HTERT RPE-1 (cell line): ENCODE measurements around the gene RNF166.

Experiments used
- in situ Hi-C: fragments of 300-500 bp; cut with MboI; formaldehyde crosslinking; loops from 4 replicates; pipeline ENCODE4 v1.14.3; 2020; ENCODE audit warnings: low sequenced_read_pairs

Gene RNF166, protein sequence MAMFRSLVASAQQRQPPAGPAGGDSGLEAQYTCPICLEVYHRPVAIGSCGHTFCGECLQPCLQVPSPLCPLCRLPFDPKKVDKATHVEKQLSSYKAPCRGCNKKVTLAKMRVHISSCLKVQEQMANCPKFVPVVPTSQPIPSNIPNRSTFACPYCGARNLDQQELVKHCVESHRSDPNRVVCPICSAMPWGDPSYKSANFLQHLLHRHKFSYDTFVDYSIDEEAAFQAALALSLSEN

DNA sequence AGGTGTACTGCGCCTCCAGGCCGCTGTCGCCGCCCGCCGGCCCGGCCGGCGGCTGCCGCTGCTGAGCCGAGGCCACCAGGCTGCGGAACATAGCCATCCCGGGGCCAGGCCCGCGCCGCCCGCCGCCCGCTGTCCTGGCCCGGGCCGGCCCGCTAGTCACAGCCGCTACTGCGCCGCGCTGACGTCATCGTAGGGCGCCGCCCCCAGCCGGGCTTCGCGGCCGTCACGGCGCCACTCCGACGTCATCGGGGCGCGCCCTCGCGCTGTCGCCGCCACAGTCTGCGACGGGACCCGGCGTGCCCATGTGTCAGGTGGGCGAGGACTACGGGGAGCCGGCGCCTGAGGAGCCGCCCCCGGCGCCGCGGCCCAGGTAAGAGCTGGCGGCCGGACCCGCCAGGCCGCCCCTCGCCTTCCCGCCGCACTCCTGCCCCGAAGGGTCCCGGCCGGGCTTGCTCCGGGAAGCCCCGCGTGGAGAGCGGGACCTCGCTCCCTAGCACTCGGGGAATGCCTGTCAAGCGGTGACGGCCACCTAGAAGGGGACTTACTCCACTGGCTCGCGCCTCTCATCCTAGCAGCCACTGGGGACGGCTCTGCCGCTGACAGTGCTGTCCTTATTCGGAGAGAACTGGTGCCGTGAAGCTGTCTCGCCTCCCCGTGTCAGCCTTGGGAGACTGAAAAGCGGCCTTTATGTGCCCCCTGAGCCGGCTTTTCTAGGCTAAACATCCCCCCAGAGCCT is at the start of gene RNF166, which contains the start of gene CTU2:
Gene RNF166, minus strand, starts transcription at position 180 of the 736 bp plus-strand sequence. Its CDS starts 83 bp downstream, at position 97.
Gene CTU2, plus strand, starts transcription at position 275 of the 736 bp plus-strand sequence. Its CDS starts 28 bp downstream, at position 303.
- in situ Hi-C loops = no loop called here

DNA sequence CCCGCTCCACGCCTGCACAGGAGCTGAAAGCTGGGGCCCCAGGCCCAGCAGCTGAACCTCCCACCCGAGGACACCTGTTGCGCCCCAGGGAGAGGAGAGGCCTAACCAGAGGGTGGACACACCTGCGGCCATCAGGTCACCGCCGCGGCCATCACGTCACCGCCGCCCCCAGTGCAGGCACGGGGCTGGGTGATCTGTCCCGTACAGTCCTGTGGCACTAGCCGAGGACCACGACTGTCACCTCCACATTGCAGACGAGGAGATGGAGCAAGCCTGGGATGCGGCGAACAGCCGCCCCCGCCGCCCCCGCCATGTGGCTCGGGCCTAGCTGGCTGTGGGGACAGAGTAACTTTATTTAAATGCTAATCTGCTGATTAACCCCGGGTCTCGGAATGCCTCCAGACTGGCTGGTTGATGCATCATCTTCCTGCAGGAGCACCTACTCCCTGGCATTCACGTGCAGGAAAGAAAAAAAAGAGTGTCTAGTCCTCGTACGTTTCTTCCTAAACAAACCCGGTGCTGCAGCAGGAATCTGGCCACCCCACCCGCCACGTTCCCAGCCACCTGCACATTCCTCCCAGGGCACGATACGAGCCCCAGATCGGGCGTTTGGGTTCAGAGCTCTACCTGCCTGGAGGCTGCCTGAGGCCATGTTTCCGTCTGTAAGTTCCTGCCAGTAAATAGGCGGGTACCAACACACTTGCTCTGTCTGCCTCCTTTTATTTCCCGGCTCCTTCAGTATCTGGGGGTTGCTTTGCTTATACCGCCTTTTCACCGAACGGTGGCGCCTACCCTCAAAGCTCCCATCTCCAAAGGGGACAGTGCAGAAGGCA is 48.9 kb upstream of the RNF166 start:
- in situ Hi-C loops = no loop called here

DNA sequence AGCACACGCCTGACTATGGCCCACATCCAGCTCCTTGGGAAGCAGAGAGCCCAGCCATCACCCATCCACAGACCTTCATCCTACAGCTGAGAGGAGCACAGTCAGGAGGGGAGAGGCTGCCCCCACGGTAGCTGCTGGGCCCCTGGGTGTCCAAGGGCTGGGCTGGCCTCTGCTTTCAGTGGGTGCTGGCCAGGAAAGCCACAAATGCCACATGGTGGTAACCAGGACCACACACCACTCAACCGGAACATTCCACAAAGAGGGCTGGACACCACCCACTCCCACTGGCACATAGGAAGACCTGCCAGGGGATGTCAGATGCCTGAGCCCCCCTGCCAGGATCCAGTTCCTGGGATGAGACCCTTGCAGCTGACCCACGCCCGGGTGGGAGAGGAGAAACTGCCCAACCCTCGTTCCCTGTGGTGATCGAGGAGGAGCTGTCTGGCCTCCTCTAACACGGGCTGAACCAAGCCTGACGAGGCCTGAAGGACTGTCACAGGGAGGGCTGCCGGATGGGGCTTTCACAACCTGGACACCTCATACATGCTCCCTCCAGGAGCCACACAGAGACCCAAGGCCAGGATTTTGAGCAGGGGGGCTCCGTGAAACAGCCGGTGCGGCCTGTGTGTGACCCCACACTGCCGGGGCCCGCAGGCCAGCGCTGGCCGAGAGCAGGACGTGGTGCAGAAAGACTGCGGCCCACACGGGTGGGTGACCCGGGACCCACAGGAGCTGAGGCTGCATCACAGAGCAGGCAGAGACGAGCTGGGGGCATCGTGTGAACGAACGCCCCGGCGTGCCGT is 48.1 kb upstream of the RNF166 start:
- in situ Hi-C loops = no loop called here

DNA sequence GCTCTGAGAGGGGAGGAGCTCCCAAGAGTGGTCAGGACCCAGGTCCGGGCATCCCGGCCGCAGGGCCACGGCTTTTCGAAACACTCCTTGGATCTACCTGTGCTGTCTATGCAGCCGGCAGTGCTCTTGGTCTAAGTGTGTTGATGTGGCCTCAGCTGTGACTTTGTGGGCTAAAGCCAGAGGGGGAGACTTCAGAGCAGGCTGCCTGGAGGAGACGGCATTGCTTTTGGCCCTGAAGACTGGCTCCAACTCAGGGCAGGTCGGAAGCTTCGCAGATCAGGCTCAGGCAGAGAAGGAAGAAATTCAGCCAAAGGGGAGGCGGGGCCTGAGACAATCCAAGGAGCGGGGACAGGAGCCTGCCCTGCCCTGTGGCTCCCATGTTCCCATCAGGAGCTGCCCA is 47.4 kb upstream of the RNF166 start:
- in situ Hi-C loops = no loop called here

DNA sequence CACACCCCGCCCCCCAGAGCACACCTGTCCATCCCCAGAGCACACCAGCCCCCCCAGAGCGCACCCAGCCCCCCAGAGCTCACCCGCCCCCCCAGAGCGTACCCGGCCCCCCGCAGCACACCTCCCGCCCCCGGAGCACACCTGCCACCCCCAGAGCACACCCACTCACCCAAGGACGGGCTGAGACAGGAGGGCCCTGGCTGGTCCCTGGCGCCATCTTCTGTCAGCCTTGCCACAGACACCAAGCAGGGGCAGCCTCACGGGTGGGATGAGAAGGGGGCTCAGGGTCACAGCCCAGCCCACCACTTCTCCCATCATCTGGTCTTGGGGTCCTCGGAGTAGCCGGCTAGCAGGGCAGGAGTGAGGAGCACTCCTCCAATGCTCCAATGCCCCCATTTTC is 47.0 kb upstream of the RNF166 start:
- in situ Hi-C loops = no loop called here

DNA sequence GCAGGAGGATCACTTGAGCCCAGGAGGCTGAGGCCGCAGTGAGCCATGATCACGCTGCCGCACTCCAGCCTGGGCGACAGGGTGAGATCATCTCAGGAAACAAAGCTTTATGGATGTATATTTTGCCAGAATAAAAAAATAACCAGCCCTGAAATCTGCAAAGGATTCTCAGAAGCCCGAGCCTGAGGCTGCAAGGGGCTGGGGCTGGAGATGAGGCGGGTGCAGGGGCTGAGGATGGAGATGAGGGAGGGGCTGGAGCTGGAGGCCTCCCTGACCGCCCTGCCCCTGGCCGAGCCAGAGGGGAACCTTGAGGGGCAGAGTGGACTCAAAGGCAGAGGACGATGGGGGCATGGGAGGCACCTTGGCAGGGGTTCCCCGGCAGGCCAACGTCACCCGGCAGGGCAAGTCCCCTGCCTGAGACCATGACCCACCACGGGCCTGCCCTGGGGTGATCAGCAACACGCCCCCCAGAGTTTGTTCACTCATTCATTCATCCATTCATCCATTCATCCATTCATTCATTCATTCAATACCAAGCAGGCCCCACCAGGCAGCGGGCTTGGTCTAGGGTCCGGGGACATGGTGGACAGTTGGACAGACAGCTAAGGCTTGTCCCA is 46.3 kb upstream of the RNF166 start:
- in situ Hi-C loops = no loop called here

DNA sequence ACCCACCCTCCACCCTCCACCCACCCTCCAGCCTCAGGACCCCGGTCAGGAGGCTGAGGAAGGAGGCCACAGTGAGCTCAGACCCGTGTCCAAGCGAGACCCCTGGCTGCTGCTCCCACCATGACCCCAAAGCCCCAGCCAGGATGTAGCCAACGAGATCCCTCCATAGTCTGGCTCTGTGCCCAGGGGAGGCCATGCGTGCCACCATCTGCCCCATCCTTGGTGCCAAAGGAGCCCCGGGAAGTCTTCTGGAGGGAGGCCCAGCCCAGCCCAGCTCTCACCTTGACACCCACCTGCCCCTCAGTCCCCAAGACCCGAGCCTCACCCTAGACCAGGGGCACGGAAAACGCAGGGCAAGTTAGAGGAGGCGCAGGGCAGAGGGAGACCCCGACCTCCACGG is 44.6 kb upstream of the RNF166 start:
- in situ Hi-C loops = no loop called here

DNA sequence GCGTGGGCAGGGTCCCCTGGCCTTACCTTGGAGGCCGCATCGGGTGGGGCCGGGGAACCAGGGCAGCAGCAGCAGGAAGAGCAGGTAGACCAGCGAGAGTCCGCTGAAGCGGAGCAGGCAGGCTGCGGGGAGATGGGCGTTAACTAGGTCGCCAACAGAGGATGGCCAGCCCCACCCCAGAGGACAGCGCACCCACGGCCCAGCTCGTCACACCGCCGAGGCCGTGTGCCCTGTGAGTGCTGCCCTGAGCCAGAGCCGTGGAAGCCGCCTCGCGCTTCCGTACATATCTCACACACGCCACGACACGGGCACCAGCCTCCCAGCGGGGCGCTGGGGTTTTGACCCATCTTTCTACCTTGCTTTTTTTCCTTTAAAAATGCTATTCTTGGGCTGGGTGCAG is 43.1 kb upstream of the RNF166 start:
- in situ Hi-C loops = no loop called here

DNA sequence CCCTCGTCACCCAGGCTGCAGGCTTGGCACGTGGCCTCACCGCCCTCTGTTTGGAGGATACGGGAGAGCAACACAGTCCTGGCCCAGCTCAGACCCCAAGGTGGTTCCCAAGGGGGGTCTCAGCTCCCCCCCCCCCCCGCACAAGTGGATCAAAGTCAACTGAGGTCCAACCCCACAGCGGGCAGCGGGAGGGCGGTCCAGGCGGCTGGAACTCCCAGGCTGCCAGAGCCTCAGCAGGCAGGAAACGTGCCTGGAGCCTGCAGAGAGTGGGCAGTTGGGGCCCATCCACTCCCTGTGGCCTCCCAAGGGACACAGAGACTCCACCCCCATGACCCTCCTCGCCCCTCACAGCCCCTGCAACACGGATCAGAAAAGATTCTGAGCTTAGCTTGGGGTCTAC is 42.2 kb upstream of the RNF166 start:
- in situ Hi-C loops = no loop called here

DNA sequence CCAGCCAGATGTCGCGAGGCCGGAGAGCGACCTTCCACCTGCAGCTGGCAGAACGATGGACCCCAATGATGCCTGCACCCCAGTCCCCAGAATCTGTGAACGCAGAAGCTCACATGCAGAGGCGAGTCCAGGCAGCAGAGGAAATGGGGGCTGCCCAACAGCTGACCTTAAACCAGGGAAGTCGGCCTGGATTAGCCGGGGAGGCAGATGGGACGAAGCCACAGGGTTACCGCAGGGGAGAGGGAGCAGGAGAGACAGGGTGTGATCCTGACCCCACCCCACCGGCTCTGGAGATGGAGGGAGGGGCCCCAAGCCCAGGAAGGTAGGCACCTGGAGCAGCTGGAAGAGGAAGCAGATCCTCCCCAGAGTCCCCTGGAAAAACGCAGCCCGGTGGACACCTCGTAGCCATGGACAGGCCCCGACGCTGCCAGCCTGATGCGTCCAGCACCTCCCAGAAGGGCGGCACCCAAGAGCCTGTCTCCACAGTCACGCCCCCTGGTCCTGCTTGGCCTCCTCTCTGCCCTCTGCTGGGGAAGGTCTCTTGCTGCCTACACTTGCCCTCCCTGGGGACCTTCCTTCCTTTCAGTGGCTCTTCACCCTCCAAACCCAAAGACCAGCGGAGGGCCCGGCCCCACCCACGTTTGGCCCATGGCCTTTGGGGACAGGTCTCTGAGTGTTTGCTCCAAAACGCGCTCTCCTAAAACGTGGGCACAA is 41.5 kb upstream of the RNF166 start:
- in situ Hi-C loops = no loop called here

DNA sequence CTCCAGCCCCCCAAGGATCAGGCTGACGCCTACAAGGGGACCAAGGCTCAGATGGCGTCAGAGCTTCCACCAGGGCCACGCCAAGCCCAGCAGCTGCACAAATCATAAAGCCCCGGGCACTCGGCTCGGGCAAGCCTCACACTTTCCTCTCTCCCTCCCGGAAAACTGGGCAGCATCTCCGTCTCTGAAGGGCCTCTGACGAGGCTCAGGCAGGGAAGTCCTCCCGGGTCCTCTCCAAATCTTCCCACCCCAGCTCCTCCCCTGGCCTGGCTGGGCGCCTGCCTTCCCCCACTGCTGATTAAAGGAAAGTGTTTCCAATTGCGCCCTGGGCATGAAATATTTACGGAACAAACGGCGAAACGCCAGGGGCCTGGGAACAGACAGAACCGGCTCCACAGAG is 40.3 kb upstream of the RNF166 start:
- in situ Hi-C loops = no loop called here

DNA sequence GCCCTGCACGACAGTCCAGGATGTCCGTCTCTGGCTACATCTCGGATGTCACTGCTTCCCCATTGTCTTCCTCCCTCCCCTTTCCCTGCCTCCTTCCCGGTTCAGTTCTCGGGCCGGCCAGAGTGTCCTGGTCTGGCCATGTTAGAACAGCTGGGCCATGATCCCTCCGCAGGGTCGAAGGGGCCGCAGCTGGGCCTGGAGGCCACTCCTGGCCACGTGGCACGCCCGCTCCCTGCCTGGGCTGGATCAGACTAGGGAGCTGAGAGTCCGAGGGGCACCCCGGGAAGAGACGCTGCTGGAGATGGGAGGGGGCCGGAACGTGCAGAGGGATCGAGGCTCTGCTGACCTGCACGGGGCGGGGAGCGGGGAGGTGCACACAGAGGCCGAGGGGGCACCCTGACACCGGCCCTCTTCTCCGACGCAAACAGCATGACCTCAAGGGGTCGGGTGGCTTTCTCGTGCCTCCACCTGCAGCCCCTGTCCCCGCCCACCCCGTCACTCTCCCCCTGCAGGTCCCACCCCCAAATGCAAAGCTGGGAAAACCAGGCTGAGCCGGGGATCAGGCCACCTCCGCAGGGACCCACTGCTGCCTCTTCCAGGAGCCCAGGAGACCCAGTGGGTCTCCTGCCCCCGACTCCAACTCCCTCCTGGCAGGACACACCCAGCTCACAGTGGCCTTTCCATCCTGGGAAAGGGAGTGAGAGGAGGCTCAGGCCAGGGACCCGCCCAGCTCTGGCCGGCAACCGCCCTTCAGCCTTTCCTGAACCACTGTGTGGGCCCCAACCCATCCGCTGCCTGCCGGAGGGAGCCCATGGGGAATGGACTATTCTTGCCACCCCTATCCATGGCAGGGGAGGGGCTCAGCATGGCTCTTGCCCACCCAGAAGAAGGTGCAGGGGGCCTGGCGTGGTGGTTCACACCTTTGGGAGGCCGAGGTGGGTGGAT is 38.6 kb upstream of the RNF166 start:
- in situ Hi-C loops = no loop called here

DNA sequence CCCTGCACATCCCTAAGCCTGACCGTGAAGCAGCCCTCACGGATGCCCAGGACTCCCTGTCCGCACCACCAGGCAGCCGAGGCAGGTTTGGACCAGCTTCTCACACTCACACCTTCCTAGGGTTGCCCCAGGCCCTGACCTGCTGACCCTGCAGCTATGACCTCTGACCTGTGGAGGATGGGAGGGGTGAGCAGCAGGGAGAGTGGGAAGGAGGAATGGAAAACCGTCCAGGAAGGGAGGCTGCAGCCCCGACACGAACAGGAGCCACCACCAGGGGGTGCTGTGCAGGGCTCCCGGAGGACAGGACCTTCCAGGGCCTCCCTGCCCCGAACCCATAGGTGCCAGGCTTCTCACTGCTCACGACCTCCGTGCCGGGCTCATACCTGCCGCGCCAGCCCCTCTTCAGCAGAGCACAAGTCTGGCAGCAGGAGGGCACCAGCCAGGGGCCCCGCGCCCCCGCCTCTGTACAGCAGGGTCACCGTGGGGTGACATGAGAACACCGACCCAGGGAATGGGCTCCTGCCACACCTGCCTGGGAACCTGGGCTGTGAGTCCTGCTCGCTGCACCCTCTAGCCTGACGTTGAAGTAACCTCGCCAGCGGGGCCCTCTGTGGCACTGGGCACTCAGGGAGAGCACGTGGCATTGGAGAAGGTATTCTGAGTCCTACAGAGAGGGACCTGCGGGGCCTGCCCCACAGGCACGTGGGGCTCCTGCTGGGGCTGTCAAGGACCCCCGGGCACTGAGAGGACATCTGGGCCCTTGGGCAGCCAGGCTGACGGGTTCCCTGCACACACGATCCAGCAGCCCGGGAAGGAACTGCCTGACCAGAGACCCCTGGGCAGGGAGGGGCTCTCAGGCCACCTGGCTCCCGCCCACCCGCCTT is 37.7 kb upstream of the RNF166 start:
- in situ Hi-C loops = no loop called here

DNA sequence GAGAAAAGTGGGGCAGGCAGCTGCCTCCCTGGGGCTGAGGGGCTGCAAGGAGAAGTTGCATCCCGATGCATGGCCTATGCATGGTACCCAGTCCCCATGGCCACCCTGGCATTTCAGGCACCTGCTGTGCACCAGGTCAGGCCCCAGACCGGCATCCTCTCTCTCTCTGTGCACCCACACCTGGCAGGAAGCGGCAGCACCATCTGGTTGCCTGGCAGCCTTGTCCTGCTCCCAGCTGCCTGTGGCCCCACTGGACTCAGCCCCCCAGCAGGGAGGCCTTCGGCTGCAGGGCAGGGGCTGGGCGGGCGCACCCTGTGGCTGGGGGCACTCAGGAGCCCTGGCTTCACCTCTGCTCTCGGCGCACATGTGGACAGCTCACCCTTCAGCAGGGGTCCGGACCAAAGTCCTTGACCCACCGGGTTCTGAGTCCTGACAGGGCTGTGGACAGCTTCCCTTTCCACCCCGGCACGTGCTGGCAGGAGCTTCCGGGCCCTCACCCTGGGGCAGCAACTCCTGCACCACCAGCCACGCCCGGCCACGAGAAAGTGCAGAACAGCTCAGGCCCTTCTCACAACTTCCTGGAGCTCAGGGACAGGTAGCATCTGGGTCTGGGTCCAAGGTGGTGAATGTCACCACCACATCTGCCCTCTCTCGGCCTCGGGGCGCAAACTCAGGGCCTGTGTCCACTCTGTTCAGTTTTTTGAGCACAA is 36.8 kb upstream of the RNF166 start:
- in situ Hi-C loops = no loop called here

DNA sequence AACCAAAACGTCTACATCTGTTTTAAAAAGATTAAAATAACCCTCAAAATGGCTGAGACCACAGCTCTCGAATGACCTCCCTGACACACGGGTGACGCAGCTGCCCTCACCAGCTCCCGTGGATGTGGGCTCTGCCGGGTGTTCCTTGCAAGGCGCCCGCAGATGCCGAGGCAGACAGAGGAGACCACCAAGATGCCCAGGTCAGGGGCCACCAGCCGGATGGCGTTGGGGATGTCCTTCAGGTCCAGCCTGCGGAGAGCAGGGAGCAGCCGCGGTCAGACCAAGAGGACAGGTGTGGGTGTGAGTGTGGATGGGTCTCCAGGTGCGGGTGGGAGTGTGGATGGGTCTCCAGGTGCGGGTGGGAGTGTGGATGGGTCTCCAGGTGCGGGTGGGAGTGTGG is 35.2 kb upstream of the RNF166 start:
- in situ Hi-C loops = no loop called here

DNA sequence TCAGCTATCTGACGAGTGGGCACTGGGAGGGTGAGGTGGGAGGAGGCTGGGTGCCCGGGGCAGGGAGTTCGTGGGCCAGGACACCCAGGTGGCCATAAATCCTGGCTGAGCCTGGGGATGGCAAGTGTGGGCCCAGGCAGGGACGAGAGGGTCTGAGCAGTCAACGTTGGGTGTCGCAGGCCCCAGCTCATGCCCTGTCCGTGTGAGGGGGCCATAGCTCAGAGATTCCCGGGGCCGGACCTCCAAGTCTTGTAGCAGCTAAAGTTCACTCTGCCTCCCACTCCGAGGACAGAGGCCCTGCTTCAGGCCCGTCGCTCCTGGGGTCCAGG is 34.5 kb upstream of the RNF166 start:
- in situ Hi-C loops = no loop called here
